Hepatic stellate cell (primary cell): Measurements from ENCODE around the gene GAR1.
"Not testable (repeated sequence)": the region's sequence is repeated elsewhere in the genome, so short reads cannot be mapped to it uniquely, and the experiment has no call there.

Experiments used
- DNase-seq: peaks from one replicate; pipeline ENCODE4 v3.0.0; 2011; ENCODE audit warnings: low spot score

Gene GAR1

GRCh38 chr4:109846395-109847098 lies 31.0 kb downstream of the GAR1 start:
- no peak for DNase-seq

- no peak for DNase-seq
These were observed 32.4 kb downstream of the GAR1 start, which contains the start of gene LRIT3 for GRCh38 chr4:109847896-109848442. LRIT3 (plus strand) TSS chr4:109848107; CDS start chr4:109848202, 95 bp downstream.

- no peak for DNase-seq
These were observed 32.9 kb downstream of the GAR1 start for GRCh38 chr4:109848501-109848900.

- DNase-seq, result no peak
These were observed 35.0 kb downstream of the GAR1 start for GRCh38 chr4:109850601-109851000.

- DNase-seq, result not testable (repeated sequence)
These were observed 44.1 kb downstream of the GAR1 start for GRCh38 chr4:109859426-109860300.

- no peak for DNase-seq
These were observed 45.7 kb downstream of the GAR1 start for GRCh38 chr4:109861271-109861670.

GRCh38 chr4:109861916-109862511 lies 46.5 kb downstream of the GAR1 start:
- DNase-seq, result no peak

- no peak for DNase-seq
These were observed 48.6 kb downstream of the GAR1 start for GRCh38 chr4:109864134-109864533.

GRCh38 chr4:109870061-109870460 lies 54.5 kb downstream of the GAR1 start:
- no peak for DNase-seq

- no peak for DNase-seq
These were observed 56.5 kb downstream of the GAR1 start for GRCh38 chr4:109872065-109872464.

- DNase-seq, result no peak
These were observed 57.5 kb downstream of the GAR1 start for GRCh38 chr4:109872950-109873656.

GRCh38 chr4:109873791-109874514 lies 58.4 kb downstream of the GAR1 start:
- DNase-seq, result no peak
